Karpas-422 (cell line): ENCODE results near the gene CETP. TPM values are rescaled to one million over a fixed set of nuclear protein-coding genes. Genes with fewer than 3 reads are reported as not detected.

Source experiments
- DNase-seq: peaks from one replicate; pipeline ENCODE4 v3.0.0-alpha.2; 2015
- H2AFZ ChIP-seq: fragments of 200-600 bp; sonication (generic); 2 replicates; pipeline ENCODE4 v1.6.1; 2014; ENCODE audit warnings: antibody characterized with exemption, low read length, mixed read lengths
- H3K27ac ChIP-seq: fragments of 200-600 bp; sonication (generic); 2 replicates; pipeline ENCODE4 v1.5.1; 2014; ENCODE audit warnings: mild to moderate bottlenecking, low read length, moderate library complexity
- H3K27me3 ChIP-seq: fragments of 200-600 bp; sonication (generic); 2 replicates; pipeline ENCODE4 v1.6.1; 2014; ENCODE audit warnings: low read length, mixed read lengths
- H3K36me3 ChIP-seq: fragments of 200-600 bp; sonication (generic); 2 replicates; pipeline ENCODE4 v1.6.1; 2014; ENCODE audit warnings: low read length, mixed read lengths; ENCODE audit not compliant: insufficient read depth
- H3K4me1 ChIP-seq: fragments of 200-600 bp; sonication (generic); 2 replicates; pipeline ENCODE4 v1.6.1; 2014; ENCODE audit warnings: mild to moderate bottlenecking, low read length, mixed read lengths
- H3K4me2 ChIP-seq: fragments of 200-600 bp; sonication (generic); 2 replicates; pipeline ENCODE4 v1.6.1; 2014; ENCODE audit warnings: low read length, low read depth, mild to moderate bottlenecking; ENCODE audit not compliant: poor library complexity, severe bottlenecking
- H3K4me3 ChIP-seq: fragments of 200-600 bp; sonication (generic); 2 replicates; pipeline ENCODE4 v1.5.1; 2014; ENCODE audit warnings: mild to moderate bottlenecking, antibody characterized with exemption, low read length, mixed read lengths
- H3K79me2 ChIP-seq: fragments of 200-600 bp; sonication (generic); 2 replicates; pipeline ENCODE4 v1.6.1; 2014; ENCODE audit warnings: mild to moderate bottlenecking, low read length, mixed read lengths
- H3K9ac ChIP-seq: fragments of 200-600 bp; sonication (generic); 2 replicates; pipeline ENCODE4 v1.6.0; 2014; ENCODE audit warnings: low read length
- H3K9me2 ChIP-seq: fragments of 200-600 bp; sonication (generic), shearing (Covaris generic); replicated peaks from 2 replicates; pipeline ENCODE4 v1.6.0; 2014; ENCODE audit warnings: mild to moderate bottlenecking, low read length, moderate library complexity; ENCODE audit not compliant: insufficient read depth
- H3K9me3 ChIP-seq: fragments of 300-700, 200-600 bp; sonication (generic); 2 replicates; pipeline ENCODE4 v1.6.1; 2014; ENCODE audit warnings: low read length, mixed read lengths
- H4K20me1 ChIP-seq: fragments of 200-600 bp; sonication (generic); 2 replicates; pipeline ENCODE4 v1.6.1; 2014; ENCODE audit warnings: mild to moderate bottlenecking, antibody characterized with exemption, low read length, low read depth; ENCODE audit not compliant: insufficient read depth
- total RNA-seq: library from RNA; depleted of rRNA; stranded (reverse); fragments of >200 nt; shearing (Covaris generic); gene quantifications from 2 replicates; pipeline ENCODE4 v1.2.3, GENCODE V29; 2014; ENCODE audit warnings: low replicate concordance; rRNA removed

CETP gene
- total RNA-seq, 1 experiment from 2014 or later: 0.48 TPM

DNA sequence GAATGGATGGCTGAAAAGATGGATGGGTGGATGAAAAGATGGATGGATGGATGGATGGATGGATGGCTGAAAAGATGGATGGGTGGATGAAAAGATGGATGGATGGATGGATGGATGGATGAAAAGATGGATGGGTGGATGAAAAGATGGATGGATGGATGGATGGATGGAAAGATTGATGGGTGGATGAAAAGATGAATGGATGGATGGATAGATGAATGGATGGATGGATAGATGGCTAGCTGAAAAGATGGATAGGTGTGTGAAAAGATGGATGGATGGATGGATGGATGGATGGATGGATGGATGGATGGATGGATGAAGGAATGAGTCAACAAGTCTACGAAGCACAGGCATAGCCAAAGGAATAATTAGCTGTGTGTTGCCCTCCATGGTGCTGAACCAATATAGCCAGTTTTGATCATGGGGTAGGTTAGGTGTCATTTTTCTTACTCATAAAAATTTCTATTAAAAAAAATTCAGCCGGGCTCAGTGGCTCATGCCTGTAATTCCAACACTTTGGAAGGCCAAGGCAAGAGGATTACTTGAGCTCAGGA, 68.7 kb downstream of the CETP start:
- Histone ChIP-seq H3K9me3 (no peaks in the 10 kb centered on the region), H3K36me3 (no peaks in the 10 kb centered on the region), H3K27ac (0 out of 2 replicates have a peak overlapping the region, but pooled peaks have one; percentile 16), H3K79me2 (no peaks in the 10 kb centered on the region), H3K4me2 (no peak overlapping the region), H3K4me1 (peaks cover 28% of the 10 kb centered on the region), H3K9me2 (no peaks in the 10 kb centered on the region), H3K27me3 (no peaks in the 10 kb centered on the region), H3K4me3 (no peak overlapping the region), H2AFZ (no peak overlapping the region), H3K9ac (no peak overlapping the region), H4K20me1 (no peaks in the 10 kb centered on the region)
- DNase-seq: no peak

DNA sequence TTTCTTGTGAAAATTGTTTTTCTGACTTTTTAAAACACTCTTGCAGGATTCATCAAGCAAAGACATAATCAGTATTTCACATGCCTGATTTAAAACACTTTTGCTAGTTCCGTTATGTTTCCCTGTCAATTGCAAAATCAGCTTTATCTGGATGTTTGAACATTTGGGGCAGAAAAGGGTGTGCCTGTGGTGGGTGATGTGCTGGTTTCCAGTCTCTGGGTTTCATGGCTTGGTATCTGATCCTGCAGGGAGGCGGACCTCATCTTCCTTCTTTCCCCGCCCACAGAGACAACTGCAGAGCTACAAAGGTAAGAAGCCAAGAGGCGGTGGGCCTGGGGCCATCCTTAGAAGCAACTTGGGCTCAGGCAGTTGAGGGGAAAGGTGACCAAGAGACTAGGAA, 69.4 kb downstream of the CETP start:
- no peaks in the 10 kb centered on the region for H3K9me2 ChIP-seq
- H3K9ac ChIP-seq: no peak overlapping the region
- H3K36me3 ChIP-seq: no peaks in the 10 kb centered on the region
- H3K27me3 ChIP-seq: no peaks in the 10 kb centered on the region
- 0 out of 2 replicates have a peak overlapping the region, but pooled peaks have one; percentile 16 for H3K27ac ChIP-seq
- H3K9me3 ChIP-seq: no peaks in the 10 kb centered on the region
- H3K4me3 ChIP-seq: no peak overlapping the region
- no peaks in the 10 kb centered on the region for H3K79me2 ChIP-seq
- no peak overlapping the region for H2AFZ ChIP-seq
- no peaks in the 10 kb centered on the region for H4K20me1 ChIP-seq
- H3K4me1 ChIP-seq: peaks cover 29% of the 10 kb centered on the region
- DNase-seq: no peak
- H3K4me2 ChIP-seq: no peak overlapping the region

DNA sequence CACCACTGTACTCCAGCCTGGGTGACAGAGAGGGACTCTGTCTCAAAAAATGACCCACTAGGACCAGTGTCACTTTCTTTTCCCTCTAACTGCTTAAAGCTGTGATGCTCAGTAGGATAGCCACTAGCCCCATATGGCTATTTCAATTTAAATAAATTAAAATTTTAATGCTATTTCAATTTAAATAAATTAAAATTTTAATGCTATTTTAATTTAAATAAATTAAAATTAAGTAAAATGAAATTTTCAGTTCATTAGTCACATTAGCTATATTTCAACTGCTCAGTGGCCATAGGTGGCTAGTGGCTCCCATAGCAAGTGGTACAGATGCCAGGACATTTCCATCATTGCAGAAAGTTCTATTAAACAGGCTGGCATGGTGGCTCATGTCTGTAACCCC, 70.6 kb downstream of the CETP start:
- Histone ChIP-seq H4K20me1 (no peaks in the 10 kb centered on the region), H3K27ac (peak overlapping the region; percentile 99)

DNA sequence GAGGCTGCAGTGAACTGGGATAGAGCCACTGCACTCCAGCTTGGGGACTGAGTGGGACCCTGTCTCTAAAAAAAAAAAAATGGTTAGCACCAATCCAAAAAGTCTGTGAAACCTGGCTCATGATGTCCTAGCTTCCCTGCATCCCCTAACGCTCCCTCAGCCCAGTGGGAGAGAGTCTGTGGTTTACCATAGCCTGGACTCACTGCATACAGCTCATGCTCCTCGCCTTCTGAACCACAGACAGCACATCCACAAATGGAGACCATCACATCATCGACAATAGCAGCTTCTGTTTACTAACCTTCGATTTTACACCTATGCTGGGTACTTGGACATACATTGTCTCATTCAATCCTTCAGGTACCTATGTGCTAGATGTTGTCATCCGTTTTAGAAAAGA, 71.2 kb downstream of the CETP start:
- Histone ChIP-seq H3K27ac (peak overlapping the region; percentile 99), H3K79me2 (no peaks in the 10 kb centered on the region), H4K20me1 (no peaks in the 10 kb centered on the region), H2AFZ (no peak overlapping the region), H3K4me2 (peak overlapping the region; percentile 45), H3K36me3 (no peaks in the 10 kb centered on the region; the same call in 1 of the 2 replicates), H3K4me1 (peaks cover 47% of the 10 kb centered on the region), H3K27me3 (no peaks in the 10 kb centered on the region), H3K9me3 (no peaks in the 10 kb centered on the region), H3K9ac (peak overlapping the region; percentile 42; the same call in 1 of the 2 replicates), H3K4me3 (no peak overlapping the region), H3K9me2 (no peaks in the 10 kb centered on the region)
- DNase-seq: no peak

More for the DNA sequence above, 70.6 kb downstream of the CETP start:
- H3K79me2 ChIP-seq: no peaks in the 10 kb centered on the region
- H3K9me2 ChIP-seq: no peaks in the 10 kb centered on the region
- no peak overlapping the region for H3K9ac ChIP-seq
- DNase-seq: no peak
- peak overlapping the region; percentile 45 for H3K4me2 ChIP-seq
- no peaks in the 10 kb centered on the region for H3K36me3 ChIP-seq
- H3K9me3 ChIP-seq: no peaks in the 10 kb centered on the region
- H3K27me3 ChIP-seq: no peaks in the 10 kb centered on the region
- H2AFZ ChIP-seq: no peak overlapping the region
- no peak overlapping the region for H3K4me3 ChIP-seq
- peaks cover 41% of the 10 kb centered on the region for H3K4me1 ChIP-seq

Other genes with a start within 250 kb of the CETP start
- 112 and 116 TPM in 2 replicates for gene NUP93, start 231.8 kb upstream of the CETP start, total RNA-seq
- 0.14 TPM in 1 of 2 replicates, not detected in the other for gene SLC12A3, start 96.7 kb upstream of the CETP start, total RNA-seq
- gene HERPUD1, start 29.8 kb upstream of the CETP start, total RNA-seq: 98.1 and 112 TPM in 2 replicates
- gene NLRC5, start 27.6 kb downstream of the CETP start, total RNA-seq: 103 and 116 TPM in 2 replicates
- gene CPNE2, start 130.6 kb downstream of the CETP start, total RNA-seq: 4.6 and 5.1 TPM in 2 replicates
- gene PSME3IP1, start 224.1 kb downstream of the CETP start, total RNA-seq: 84.0 and 98.4 TPM in 2 replicates
- gene RSPRY1, start 224.4 kb downstream of the CETP start, total RNA-seq: 23.7 and 26.4 TPM in 2 replicates